Measurements from ENCODE around the gene PLEKHA7. TPM values are rescaled to one million over a fixed set of nuclear protein-coding genes. Genes with fewer than 3 reads are reported as not detected.

The PLEKHA7 gene
- total and polyA plus RNA-seq, 2 of the 8 experiments (the other 6 are each of a cell fraction or from before 2014, with no cell fraction given): 11.4 to 25.6 TPM

DNA sequence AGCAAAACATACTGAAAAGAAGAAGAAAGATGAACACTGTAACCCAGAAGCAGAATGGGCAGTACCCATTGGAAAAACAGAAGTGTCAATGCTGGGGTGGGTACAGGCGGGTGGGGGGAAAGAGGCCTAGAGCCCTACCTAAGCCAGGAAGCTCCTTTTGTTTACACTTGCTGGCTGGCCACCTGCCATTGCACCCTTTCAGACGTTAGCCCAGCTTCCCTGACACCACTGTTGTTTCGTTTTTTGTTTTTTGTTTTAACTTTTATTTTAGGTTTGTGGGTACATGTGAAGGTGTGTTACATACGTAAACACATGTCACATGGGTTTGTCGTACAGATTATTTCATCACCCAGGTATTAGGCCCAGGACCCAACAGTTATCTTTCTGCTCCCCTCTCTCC is 55.4 kb downstream of the PLEKHA7 start:
- H3K56ac ChIP-seq (replicated peaks; ENCODE audit: insufficient read length, low read depth, low read length): no peak overlapping the region
- no peak overlapping the region for H4K8ac ChIP-seq (ENCODE audit: extremely low read depth, insufficient read depth, low read length)
- H3K23me2 ChIP-seq (ENCODE audit: low read depth, low read length): no peaks in the 10 kb centered on the region
- H3K4me3 ChIP-seq (ENCODE audit: extremely low read depth in 1 of 4, insufficient read depth in 2 of 4, low read depth in 3 of 4, low read length in 4 of 4): no peak overlapping the region
- CTCF ChIA-PET (ENCODE audit: partially characterized antibody): interaction anchor here (1.0 to 2.3 kb wide), 6 partner anchors 10 to 104 kb away, joined by 3 to 7 read pairs (median 4); no protein-coding TSS in a partner anchor
- FAIRE-seq (no peak), DNase-seq (ENCODE audit: low read depth in 1 of 2, low spot score in 2 of 2) (no peak)
- no peaks in the 10 kb centered on the region for H3K27me3 ChIP-seq (replicated peaks in 1 of 4; ENCODE audit: control insufficient read depth in 3 of 4, extremely low read depth in 1 of 4, insufficient read depth in 3 of 4, low read length in 3 of 4)
- H3K79me1 ChIP-seq (ENCODE audit: low read depth, low read length): peaks cover 3% of the 10 kb centered on the region; the same call in 1 of the 2 replicates
- no peak overlapping the region for H3K4ac ChIP-seq (replicated peaks; ENCODE audit: insufficient read length, low read depth, low read length)
- H2BK20ac ChIP-seq (ENCODE audit: low read length): no peak overlapping the region
- no peaks in the 10 kb centered on the region for H3K36me3 ChIP-seq (ENCODE audit: control insufficient read depth in 2 of 4, insufficient read depth in 4 of 4, low read length in 3 of 4)
- no peak overlapping the region for H3K23ac ChIP-seq (ENCODE audit: insufficient read length)
- POLR2A ChIA-PET (ENCODE audit: partially characterized antibody): interaction anchor here (0.8 kb wide), 1 partner anchor 43 kb away, joined by 3 read pairs; no protein-coding TSS in a partner anchor
- H3K9me3 ChIP-seq (ENCODE audit: insufficient read depth in 2 of 2, low read depth in 1 of 2, low read length in 1 of 2): no peaks in the 10 kb centered on the region
- H3K18ac ChIP-seq (ENCODE audit: extremely low read depth, low read length): no peak overlapping the region
- peaks cover 11 to 20% (median 14%) of the 10 kb centered on the region in 4 experiments for H3K4me1 ChIP-seq (replicated peaks in 1 of 4; ENCODE audit: control insufficient read depth in 3 of 4, insufficient read depth in 4 of 4, low read length in 3 of 4)
- no peak overlapping the region for H3K4me2 ChIP-seq (ENCODE audit: insufficient read depth in 1 of 2, low read depth in 2 of 2, low read length in 2 of 2)
- no peak overlapping the region for H3K27ac ChIP-seq (ENCODE audit: low read depth, low read length)
- no peak overlapping the region for H2AFZ ChIP-seq (ENCODE audit: low read length)
- no peaks in the 10 kb centered on the region for H4K20me1 ChIP-seq (replicated peaks in 1 of 2; ENCODE audit: control insufficient read depth in 1 of 2, insufficient read depth in 2 of 2, low read length in 2 of 2)
- no peak overlapping the region for H2BK15ac ChIP-seq (ENCODE audit: low read length)
- H4K5ac ChIP-seq (ENCODE audit: insufficient read length, low read depth, low read length): no peak overlapping the region
- no peak overlapping the region for H4K91ac ChIP-seq (replicated peaks; ENCODE audit: insufficient read length, low read length)
- no peak overlapping the region for H2AK5ac ChIP-seq (ENCODE audit: low read depth, low read length)
- H3K79me2 ChIP-seq (ENCODE audit: control insufficient read depth in 1 of 2, insufficient read depth in 2 of 2, low read length in 2 of 2): 0 out of 4 replicates have a peak, but pooled peaks cover 0 to 2% of the 10 kb centered on the region in 2 experiments
- no peak overlapping the region for H3K14ac ChIP-seq (ENCODE audit: insufficient read length)
- no peak overlapping the region for H2BK120ac ChIP-seq (replicated peaks; ENCODE audit: low read depth, low read length)
- H2BK12ac ChIP-seq (ENCODE audit: low read depth, low read length): no peak overlapping the region
- 72% methylated on average over 5 of the region's 5 CpGs; no CpG with 5 or more reads in 1 of the 2 experiments for WGBS, 2 experiments (ENCODE audit: extremely low coverage in 1 of 2, insufficient coverage in 1 of 2, insufficient read length in 1 of 2, insufficient replicate concordance in 2 of 2, low coverage in 1 of 2, low lambda C conversion rate in 2 of 2, missing lambda C conversion rate in 1 of 2)
- TF ChIP-seq SP4 (IDR thresholded peaks at IDR 0.05; ENCODE audit: low read length): no peak
- no peak for TF ChIP-seq KDM5A (IDR thresholded peaks at IDR 0.05; ENCODE audit: low read length)
- H2BK5ac ChIP-seq (ENCODE audit: low read depth, low read length): no peak overlapping the region
- H3K9ac ChIP-seq (replicated peaks in 1 of 4; ENCODE audit: extremely low read depth in 1 of 4, low read depth in 3 of 4, low read length in 3 of 4): no peak overlapping the region
